Measurements from ENCODE around the gene AMER1.
"Not testable (repeated sequence)": the region's sequence is repeated elsewhere in the genome, so short reads cannot be mapped to it uniquely, and the experiment has no call there.

AMER1 gene

GRCh38 chrX:64205441-64205734 is at the start of gene AMER1:
Gene AMER1, minus strand, starts transcription at chrX:64205708. Its CDS starts 12,422 bp downstream, at chrX:64193286.
- peak in 11 of 56 donors; percentile 32 to 68 (median 43) for DNase-seq

DNA sequence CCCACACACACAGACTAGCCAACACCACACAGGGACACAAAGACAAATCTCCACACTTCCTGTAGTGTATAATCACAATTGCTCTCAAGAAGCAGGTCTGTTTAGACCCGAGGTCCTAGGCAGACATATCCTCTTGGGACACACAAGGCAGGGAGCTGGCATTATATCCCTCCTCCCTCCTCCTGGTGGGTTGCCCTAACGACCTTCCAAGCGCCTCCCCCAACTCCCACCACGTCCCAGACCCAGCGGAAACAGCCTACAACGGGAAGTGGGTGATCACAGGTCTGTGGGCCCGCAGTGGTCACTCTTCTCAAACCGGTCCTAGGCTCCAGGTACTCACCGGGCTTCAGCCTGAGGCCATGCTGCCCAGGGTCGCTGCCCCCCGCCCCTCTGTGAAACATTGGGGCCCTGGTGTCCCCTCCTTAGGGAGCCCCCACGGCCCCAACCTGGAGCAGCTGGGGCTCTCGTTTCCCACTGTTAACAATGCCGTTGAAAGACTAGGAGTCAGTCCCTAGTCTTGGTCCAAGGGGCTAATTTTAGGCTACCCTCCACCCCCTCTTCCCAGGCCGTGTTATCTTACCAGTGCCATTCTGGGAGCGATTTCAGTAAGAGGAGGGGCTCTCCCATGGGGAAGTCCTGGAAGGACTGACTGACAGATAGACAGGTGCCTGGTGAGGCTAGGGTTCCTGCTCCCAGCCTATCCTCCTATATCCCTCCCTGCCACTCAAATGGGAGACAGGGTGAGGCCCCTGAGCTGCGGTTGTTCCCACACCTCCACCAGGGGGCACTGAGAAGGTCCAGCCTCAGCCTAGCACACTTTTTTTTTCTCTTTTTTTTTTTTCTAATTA is 24.8 kb upstream of the AMER1 start, which contains the start of gene ASB12:
ASB12 (minus strand) TSS at position 485 of the 848 bp plus-strand sequence. CDS start 4,957 bp downstream, outside the sequence.
- DNase-seq, result no peak

DNA sequence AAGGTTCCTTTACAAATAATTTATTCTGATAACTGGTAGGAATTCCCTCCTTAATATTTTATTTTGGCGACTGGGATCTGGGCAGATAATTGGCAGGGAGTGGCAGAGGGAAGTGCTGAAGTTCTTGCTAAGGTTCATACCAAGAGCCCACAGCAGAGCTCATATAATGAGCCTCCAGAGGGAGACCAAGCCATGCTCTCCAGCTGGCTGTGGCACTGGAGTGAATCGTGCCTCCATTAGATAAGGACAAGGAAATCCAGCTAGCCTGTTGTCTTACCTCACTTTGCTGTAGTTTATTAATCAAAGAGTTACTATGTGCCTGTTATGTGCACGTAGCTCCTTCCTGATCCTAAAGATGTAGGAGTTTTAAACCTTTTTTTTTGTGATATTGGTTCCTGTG is 23.6 kb upstream of the AMER1 start:
- DNase-seq, result no peak

GRCh38 chrX:64218023-64218422 is 12.5 kb upstream of the AMER1 start:
- DNase-seq, result no peak

DNA sequence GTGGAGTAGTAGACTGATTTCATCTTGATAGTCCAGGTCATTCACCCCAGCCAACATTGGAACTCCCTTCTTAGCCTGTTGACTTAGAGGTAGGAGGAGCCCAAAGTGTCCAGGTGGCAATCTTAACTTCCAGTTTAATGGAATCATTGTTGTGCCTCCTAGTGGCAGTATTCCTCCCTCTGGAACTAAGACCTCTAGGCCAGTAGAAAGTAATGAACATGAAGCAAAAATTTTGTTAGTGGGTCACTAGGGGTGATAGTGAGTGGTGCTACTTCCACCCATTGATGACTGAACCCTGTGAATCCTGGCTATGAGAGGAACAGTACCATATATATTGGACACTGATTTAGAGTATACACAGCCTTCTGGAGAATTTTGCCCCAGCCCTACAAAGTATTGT is 8.5 kb upstream of the AMER1 start:
- not testable (repeated sequence) for DNase-seq

- DNase-seq, result peak in 6 of 56 donors; percentile 1 to 27 (median 6)
Measured at GRCh38 chrX:64206556-64207162, 1.2 kb upstream of the AMER1 start.

GRCh38 chrX:64205735-64206501 is 410 bp upstream of the AMER1 start:
- peak; percentile 9 to 95 (median 84) for DNase-seq

- DNase-seq, result peak in 48 of 56 donors; percentile 1 to 71 (median 32)
Measured at GRCh38 chrX:64204701-64205440, 637 bp downstream of the AMER1 start.

- DNase-seq, result peak in 25 of 56 donors; percentile 0 to 45 (median 11)
Measured at GRCh38 chrX:64204252-64204651, 1.3 kb downstream of the AMER1 start.

GRCh38 chrX:64202808-64203325 is 2.6 kb downstream of the AMER1 start:
- DNase-seq, result no peak

DNA sequence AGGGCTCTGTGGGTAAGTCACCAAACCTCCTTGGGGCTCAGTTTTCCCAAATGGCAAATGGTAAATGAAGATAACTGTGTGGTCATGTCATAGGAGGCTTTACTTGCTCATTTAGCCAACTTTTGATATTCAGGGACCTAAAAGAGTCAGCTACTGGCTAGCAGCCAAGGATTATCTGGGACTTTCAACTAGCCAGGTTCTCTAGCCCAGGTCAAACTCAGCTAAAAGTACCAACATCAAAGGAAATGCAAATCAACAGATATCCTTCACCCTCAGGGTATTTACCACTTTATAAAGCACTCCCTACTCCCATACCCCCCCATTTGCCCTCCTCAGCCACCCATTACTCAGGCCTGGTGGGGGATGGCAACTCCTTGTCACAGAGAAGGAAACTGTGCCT is 7.5 kb downstream of the AMER1 start:
- no peak for DNase-seq

DNA sequence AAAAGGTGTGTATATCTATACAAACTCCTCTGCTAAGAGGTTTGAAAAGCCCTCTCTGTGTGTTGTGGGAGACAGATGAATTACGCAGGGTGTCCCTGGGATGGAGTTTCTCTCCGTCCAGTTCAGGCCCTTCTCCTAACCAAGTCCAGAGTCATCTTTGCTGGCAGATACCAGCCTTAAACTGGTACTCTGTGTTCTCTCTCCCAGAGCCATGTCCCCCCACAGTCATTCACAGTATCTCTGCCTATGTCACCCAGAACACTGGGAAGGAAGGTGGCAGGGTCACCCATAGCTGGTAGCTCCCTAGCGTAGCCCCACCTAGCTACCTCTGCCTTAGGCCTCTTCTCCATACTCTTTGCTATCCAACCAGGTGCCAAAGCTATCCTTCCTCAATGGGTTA is 8.9 kb downstream of the AMER1 start:
- DNase-seq, result no peak

GRCh38 chrX:64195862-64196261 is 9.6 kb downstream of the AMER1 start:
- no peak for DNase-seq

DNA sequence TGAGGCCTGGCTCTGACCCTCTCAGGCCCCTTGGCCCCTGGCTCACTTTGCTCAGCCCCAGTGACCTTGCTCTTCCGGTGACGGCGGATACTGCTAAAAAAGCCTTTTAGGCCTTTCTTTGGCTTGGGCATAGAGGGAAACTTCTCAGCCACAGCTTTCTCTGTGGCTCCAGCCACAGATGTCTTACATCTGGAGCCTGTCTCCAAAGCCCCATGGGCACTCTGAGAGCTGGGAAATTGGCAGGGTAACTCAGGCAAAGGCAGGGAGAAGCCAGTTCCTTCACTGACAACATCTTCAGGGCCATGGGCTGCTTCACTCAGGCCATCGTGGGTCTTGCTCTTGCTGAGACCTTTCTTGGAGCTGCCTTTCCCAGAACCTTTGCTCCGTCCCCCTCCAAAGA is 12.8 kb downstream of the AMER1 start:
- DNase-seq, result no peak

- no peak for DNase-seq
Measured at GRCh38 chrX:64192040-64192439, 13.5 kb downstream of the AMER1 start.

- DNase-seq, result no peak
Measured at GRCh38 chrX:64191281-64192010, 14.1 kb downstream of the AMER1 start.

GRCh38 chrX:64190136-64190740 is 15.3 kb downstream of the AMER1 start:
- no peak for DNase-seq

- no peak for DNase-seq
Measured at GRCh38 chrX:64188901-64189300, 16.6 kb downstream of the AMER1 start.

DNA sequence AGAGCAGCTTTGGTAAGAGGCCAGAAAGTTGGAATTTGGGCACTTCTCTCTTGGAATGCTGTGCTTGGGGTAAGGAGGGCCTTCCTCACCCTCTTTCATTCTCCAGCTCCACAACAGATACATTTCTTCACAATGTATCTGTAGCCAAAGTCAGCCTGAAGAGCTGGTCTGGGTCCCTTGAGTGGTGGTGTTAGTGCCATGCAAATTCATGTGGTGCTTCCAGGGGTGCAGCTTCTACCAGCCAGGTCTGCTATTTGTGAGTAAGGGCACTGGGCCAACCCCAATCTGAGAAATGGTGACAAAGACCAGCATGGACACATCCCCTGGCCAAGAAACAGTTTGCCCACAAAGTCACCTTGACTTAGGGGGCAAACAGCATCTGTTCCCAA is 17.8 kb downstream of the AMER1 start:
- no peak for DNase-seq

Measured in amygdala (tissue), 56 donors.